SU-DHL-6 (cell line): ENCODE results near the gene ELP1.

ENCODE experiments used
- H2AFZ ChIP-seq: fragments of 200-600 bp; sonication (generic); 2 replicates; pipeline ENCODE4 v1.6.1; 2014; ENCODE audit warnings: low read depth, mild to moderate bottlenecking, moderate library complexity, mixed read lengths, antibody characterized with exemption, low read length; ENCODE audit not compliant: severe bottlenecking
- H3F3A ChIP-seq: fragments of 200-600 bp; shearing (Covaris generic); 2 replicates; pipeline ENCODE4 v1.6.0; 2016; ENCODE audit warnings: antibody characterized with exemption, mild to moderate bottlenecking; ENCODE audit not compliant: insufficient read depth
- H3K27ac ChIP-seq: fragments of 200-600 bp; sonication (generic); 2 replicates; pipeline ENCODE4 v1.5.1; 2016; ENCODE audit warnings: low read depth, mild to moderate bottlenecking, low read length, moderate library complexity, mixed read lengths
- H3K27me3 ChIP-seq: fragments of 200-600 bp; sonication (generic), shearing (Covaris generic); 2 replicates; pipeline ENCODE4 v1.6.0; 2014; ENCODE audit warnings: mild to moderate bottlenecking, low read length
- H3K36me3 ChIP-seq: fragments of 200-600 bp; sonication (generic); 2 replicates; pipeline ENCODE4 v1.6.1; 2014; ENCODE audit warnings: mild to moderate bottlenecking, low read length, mixed read lengths
- H3K4me2 ChIP-seq: fragments of 300-600, 200-600 bp; shearing (Covaris generic), sonication (generic); 2 replicates; pipeline ENCODE4 v1.6.0; 2014; ENCODE audit warnings: low read length, low read depth, mild to moderate bottlenecking; ENCODE audit not compliant: poor library complexity, severe bottlenecking
- H3K4me3 ChIP-seq: fragments of 200-600 bp; sonication (generic); 2 replicates; pipeline ENCODE4 v1.5.1; 2014; ENCODE audit warnings: antibody characterized with exemption, low read length, mild to moderate bottlenecking, mixed read lengths; ENCODE audit not compliant: insufficient read depth, poor library complexity, severe bottlenecking
- H3K79me2 ChIP-seq: fragments of 200-600 bp; sonication (generic); 2 replicates; pipeline ENCODE4 v1.6.1; 2014; ENCODE audit warnings: mild to moderate bottlenecking, low read length, moderate library complexity; ENCODE audit not compliant: insufficient read depth
- H3K9ac ChIP-seq: fragments of 200-600 bp; sonication (generic); 2 replicates; pipeline ENCODE4 v1.7.0; 2014; ENCODE audit warnings: mild to moderate bottlenecking, low read length
- H3K9me2 ChIP-seq: fragments of 200-600 bp; sonication (generic); replicated peaks from 2 replicates; pipeline ENCODE4 v1.6.1; 2014; ENCODE audit warnings: low read length; ENCODE audit not compliant: insufficient read depth
- H3K9me3 ChIP-seq: fragments of 200-600 bp; sonication (generic); 2 replicates; pipeline ENCODE4 v1.6.1; 2014; ENCODE audit warnings: low read length, mixed read lengths; ENCODE audit not compliant: insufficient read depth
- H4K20me1 ChIP-seq: fragments of 200-600 bp; sonication (generic); 2 replicates; pipeline ENCODE4 v1.6.1; 2014; ENCODE audit warnings: low read depth, mild to moderate bottlenecking, antibody characterized with exemption, low read length, moderate library complexity, mixed read lengths
- CTCF ChIP-seq: fragments of 200-600 bp; sonication (generic); IDR thresholded peaks from one replicate; pipeline ENCODE4 v1.5.1; 2017; ENCODE audit warnings: antibody characterized with exemption, mild to moderate bottlenecking, low read length, moderate library complexity; ENCODE audit not compliant: insufficient read depth, poor library complexity, severe bottlenecking
- EZH2phosphoT487 ChIP-seq: fragments of 200-600 bp; sonication (generic), shearing (Covaris generic); conservative IDR thresholded peaks from 2 replicates; pipeline ENCODE4 v1.6.1; 2018; ENCODE audit warnings: mild to moderate bottlenecking, antibody characterized with exemption, low read length, moderate library complexity, mixed read lengths

The ELP1 gene

DNA sequence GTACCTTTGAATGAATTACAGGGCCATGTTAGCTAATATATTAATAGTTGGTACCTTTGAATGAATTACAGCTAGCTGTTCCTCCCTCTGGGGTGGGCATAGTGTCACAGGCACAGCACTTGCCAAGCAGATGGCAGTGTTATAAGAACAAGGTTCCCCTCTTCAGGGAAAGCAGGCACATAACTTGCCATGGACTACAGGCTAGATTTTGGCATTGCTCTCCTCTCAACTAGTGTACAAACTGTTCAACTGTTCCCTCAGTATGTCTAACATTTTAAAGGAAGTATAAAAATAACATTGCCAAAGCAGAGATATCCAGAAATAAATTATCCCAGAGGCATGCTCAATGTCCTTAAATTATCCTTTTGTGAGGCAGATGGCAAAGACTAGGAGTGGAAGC is 34.0 kb upstream of the ELP1 start:
- Histone ChIP-seq H3K36me3 (peaks cover 14% of the 10 kb centered on the region), H3K27me3 (no peaks in the 10 kb centered on the region), H3K27ac (no peak overlapping the region), H3K4me3 (no peak overlapping the region), H3K4me2 (no peak overlapping the region), H2AFZ (no peak overlapping the region), H3K9me2 (no peaks in the 10 kb centered on the region), H3K9ac (no peak overlapping the region), H3F3A (no peaks in the 10 kb centered on the region), H3K9me3 (no peaks in the 10 kb centered on the region), H3K79me2 (no peaks in the 10 kb centered on the region), H4K20me1 (no peaks in the 10 kb centered on the region)
- TF ChIP-seq EZH2phosphoT487 (no peak), CTCF (no peak)

DNA sequence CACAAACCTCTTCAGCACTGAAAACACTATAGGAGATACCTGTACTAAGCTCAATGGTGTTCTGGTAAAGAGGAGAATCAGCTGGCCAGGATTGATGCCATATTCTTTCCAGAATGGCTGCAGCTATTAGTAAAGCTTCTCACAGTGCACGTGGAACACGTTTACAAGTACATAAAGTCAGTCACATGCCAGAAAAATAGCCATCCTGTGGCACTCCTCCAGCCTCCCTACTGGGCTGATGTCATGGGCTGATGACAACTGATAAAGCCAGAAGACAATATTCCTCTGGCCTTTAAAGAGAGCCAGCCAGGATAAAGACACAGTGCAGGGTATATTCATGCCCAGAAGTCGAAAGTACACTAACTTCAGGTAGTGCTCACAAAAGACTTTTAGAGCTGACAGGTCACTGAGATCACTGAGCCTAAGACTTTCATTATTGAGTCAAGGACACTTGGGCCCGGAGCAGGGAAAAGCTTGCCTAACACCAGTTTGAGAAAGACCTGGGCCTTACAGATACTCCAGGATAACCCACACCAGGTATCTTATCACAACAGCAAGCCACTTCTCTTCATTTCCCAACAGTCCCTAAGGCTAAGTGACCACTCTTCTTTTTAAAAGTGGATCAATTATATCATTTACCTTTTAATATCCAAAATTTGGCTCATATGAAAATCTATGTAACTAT is 29.7 kb upstream of the ELP1 start:
- Histone ChIP-seq H3K27ac (no peak overlapping the region), H3K36me3 (0 out of 2 replicates have a peak, but pooled peaks cover 3% of the 10 kb centered on the region), H3F3A (no peaks in the 10 kb centered on the region), H3K9me2 (no peaks in the 10 kb centered on the region), H2AFZ (no peak overlapping the region), H4K20me1 (no peaks in the 10 kb centered on the region), H3K27me3 (no peaks in the 10 kb centered on the region), H3K4me3 (no peak overlapping the region), H3K9me3 (no peaks in the 10 kb centered on the region), H3K9ac (no peak overlapping the region), H3K4me2 (no peak overlapping the region), H3K79me2 (no peaks in the 10 kb centered on the region)
- TF ChIP-seq CTCF (no peak), EZH2phosphoT487 (no peak)

DNA sequence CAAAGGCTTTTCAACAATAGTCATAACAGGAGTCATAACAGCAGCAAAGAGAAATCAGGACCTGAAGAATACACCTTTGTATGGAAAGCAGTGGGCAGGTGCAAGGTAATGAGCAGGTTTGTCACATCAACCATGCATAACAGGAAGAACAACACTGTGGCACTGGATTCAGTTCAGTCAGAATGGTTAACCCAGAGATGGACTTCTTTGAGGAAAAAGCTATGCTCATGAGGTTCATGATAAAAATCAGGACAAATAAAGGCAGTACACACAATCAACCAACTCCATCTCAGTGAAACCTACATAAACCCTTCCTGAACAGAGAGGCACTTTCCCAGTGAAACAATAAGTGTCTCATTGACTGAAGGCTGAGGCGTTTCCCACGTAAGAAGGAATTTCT is 27.2 kb upstream of the ELP1 start:
- Histone ChIP-seq H3F3A (no peaks in the 10 kb centered on the region), H3K4me2 (no peak overlapping the region), H3K4me3 (no peak overlapping the region), H3K36me3 (0 out of 2 replicates have a peak, but pooled peaks cover 3% of the 10 kb centered on the region), H3K27me3 (no peaks in the 10 kb centered on the region), H3K9me3 (no peaks in the 10 kb centered on the region), H2AFZ (no peak overlapping the region), H3K79me2 (no peaks in the 10 kb centered on the region), H3K9me2 (no peaks in the 10 kb centered on the region), H3K27ac (no peak overlapping the region), H4K20me1 (no peaks in the 10 kb centered on the region), H3K9ac (no peak overlapping the region)
- no peak for TF ChIP-seq CTCF
- no peak for TF ChIP-seq EZH2phosphoT487
